ENCODE results near the gene PLXNB1.
A peak's percentile ranks its signal among the peaks of the same experiment; 100 is the strongest.
"Not testable (repeated sequence)": the region's sequence is repeated elsewhere in the genome, so short reads cannot be mapped to it uniquely, and the experiment has no call there.

PLXNB1 gene

GRCh38 chr3:48465531-48466378 lies 35.9 kb upstream of the PLXNB1 start:
- DNase-seq (ENCODE audit: low read depth in 3 of 3), result peak; percentile 66 to 70 (median 70)

DNA sequence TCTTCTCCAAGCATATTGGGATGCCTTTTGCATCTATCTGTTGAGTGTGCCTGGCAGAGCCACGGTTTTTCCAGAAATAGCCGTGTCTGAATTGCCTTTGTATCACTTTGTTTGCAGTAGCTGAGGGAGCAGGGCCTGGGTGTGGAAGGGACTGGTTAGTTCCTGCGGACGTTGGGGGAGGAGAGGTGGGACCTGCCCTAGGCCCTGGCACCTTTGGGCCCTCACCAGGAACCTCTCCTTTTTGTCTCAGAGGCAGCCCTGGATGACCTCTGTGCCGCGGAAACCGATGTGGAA lies 35.3 kb upstream of the PLXNB1 start:
- DNase-seq (ENCODE audit: low read depth in 3 of 3), result no peak

DNA sequence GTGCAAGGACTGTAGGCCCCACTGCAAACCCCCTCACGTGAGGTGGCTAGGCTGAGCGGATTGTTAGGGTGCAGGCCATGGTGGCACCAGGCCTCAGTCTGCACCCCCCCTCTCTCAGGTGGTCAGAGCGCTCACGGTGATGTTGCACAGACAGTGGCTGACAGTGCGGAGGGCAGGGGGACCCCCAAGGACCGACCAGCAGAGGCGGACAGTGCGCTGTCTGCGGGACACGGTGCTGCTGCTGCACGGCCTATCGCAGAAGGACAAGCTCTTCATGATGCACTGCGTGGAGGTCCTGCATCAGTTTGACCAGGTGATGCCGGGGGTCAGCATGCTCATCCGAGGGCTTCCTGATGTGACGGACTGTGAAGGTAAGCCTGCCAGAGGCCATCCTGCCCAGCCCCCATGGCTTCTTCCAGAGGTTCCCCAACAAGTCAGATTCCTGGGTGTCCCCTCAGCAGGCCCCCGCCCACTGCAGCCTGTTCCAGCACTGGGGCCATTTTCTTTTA lies 34.9 kb upstream of the PLXNB1 start:
- no peak for DNase-seq (ENCODE audit: low read depth in 3 of 3)

DNA sequence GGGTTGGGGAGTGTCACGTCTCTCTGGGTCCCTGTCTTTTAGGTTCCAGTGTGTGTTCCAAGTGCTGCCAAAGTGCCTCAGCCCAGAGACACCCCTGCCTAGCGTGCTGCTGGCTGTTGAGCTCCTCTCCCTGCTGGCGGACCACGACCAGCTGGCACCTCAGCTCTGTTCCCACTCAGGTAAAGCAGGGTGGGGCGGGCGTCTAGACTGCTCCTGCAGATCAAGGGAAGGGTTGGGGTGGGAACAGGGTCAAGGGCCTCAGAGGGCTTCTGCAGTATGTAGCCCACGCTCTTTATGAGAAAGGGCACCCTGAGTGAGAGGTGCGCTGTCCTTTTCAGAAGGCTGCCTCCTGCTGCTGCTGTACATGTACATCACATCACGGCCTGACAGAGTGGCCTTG lies 33.8 kb upstream of the PLXNB1 start:
- no peak for DNase-seq (ENCODE audit: low read depth in 3 of 3)

DNA sequence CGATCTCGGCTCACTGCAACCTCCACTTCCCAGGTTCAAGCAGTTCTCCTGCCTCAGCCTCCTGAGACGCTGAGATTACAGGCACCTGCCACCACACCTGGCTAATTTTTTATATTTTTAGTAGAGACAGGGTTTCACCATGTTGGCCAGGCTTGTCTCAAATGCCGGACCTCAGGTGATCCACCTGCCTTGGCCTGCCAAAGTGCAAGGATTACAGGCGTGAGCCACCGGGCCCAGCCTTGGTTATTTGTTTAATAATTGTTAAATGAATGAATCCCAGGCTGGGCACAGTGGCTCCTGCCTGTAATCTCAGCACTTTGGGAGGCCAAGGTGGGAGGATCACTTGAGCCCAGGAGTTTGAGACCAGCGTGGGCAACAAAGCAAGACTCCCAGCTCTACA lies 31.9 kb upstream of the PLXNB1 start:
- DNase-seq (ENCODE audit: low read depth in 3 of 3), result not testable (repeated sequence)

DNA sequence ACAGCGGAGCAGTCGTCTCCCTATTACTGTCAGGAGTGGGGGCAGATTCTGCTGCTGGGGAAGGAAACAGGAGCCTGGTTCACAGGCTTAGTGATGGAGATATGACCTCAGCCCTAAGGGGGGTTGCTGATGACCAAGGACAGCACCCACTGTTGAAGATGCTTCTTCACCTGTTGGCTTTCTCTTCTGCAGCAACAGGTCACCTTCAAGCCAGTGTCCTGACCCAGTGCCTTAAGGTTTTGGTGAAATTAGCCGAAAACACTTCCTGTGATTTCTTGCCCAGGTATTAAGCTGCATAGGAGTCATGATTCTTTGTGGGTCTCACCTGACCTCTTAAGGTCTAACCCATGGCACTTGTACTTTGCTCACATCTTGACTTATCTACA lies 30.6 kb upstream of the PLXNB1 start:
- DNase-seq (ENCODE audit: low read depth in 3 of 3), result no peak

GRCh38 chr3:48459773-48460516 lies 30.1 kb upstream of the PLXNB1 start:
- DNase-seq (ENCODE audit: low read depth in 3 of 3), result no peak

GRCh38 chr3:48459331-48459730 lies 29.4 kb upstream of the PLXNB1 start:
- DNase-seq (ENCODE audit: low read depth in 3 of 3), result no peak

GRCh38 chr3:48456456-48456855 lies 26.6 kb upstream of the PLXNB1 start:
- no peak for DNase-seq (ENCODE audit: low read depth in 3 of 3)

- DNase-seq (ENCODE audit: low read depth in 3 of 3), result no peak
Measured at GRCh38 chr3:48451270-48451669, 21.4 kb upstream of the PLXNB1 start.

GRCh38 chr3:48446425-48447193 lies 16.7 kb upstream of the PLXNB1 start, which contains the start of gene ATRIP:
Gene ATRIP (plus strand): TSS chr3:48446737. CDS start chr3:48446846, 109 bp downstream.
- DNase-seq (ENCODE audit: low read depth in 3 of 3), result peak; percentile 58 to 74 (median 72)

DNA sequence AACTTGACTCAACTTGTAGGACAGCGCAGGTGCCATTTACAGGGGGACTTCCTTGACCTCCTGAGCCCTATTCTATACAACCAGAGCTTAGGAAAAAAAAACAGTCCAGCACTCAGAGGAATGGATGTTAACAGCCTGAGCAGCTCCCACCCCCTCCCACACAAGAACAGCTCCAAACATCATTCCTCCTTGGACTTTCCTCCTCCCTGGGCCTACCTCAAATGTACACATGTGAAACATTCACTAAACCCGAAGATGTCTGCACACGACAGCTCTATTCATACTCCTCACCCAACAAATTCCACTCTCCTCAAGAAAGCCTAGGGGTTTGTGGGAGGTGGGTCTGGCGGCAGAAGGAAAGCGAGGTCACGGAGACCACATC lies 16.1 kb upstream of the PLXNB1 start:
- DNase-seq (ENCODE audit: low read depth in 3 of 3), result no peak

- DNase-seq (ENCODE audit: low read depth in 3 of 3), result no peak
Measured at GRCh38 chr3:48445277-48445882, 15.5 kb upstream of the PLXNB1 start.

DNA sequence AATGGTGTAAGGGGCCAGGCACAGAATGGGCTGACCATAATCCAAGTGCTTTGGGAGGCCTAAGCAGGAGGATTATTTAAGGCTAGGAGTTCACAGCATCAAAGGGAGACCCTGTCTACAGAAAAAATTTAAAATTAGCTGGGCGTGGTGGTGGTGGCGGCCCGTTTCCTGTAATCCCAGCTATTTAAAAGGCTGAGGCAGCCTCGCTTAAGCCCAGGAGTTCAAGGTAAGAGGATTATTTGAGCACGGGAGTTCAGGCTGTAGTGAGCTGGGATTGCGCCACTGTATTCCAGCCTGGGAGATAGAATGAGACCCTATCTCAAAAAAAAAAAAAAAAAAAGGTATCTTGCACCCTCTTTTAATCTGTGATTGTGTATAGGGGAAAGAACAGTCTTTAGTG lies 12.1 kb upstream of the PLXNB1 start:
- no peak for DNase-seq (ENCODE audit: low read depth in 3 of 3)

DNA sequence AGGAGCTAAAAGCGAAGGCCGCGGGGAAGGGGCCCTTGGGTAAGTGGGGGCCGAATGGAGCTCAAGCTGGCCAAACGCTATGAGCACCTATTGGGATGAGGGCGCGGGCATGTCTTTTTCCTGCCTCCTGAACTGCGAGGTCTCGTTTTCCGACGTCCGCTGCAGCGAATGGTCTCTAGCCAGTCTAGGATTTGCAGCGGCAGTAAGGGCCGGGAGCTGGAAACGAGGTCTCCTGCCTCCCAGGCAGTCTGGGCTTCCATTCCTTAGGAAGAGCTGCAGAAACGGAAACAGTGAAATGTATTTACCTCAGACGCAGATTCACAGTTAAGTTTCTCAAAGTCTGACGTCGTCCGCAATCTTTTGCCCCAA lies 10.7 kb upstream of the PLXNB1 start:
- DNase-seq (ENCODE audit: low read depth in 3 of 3), result no peak

- DNase-seq (ENCODE audit: low read depth in 3 of 3), result peak; percentile 93 to 97 (median 96)
Measured at GRCh38 chr3:48439820-48440589, 10.1 kb upstream of the PLXNB1 start, which contains the start of the genes CCDC51 and TMA7. Gene CCDC51 (minus strand): TSS chr3:48440119. CDS start chr3:48435128, 4,991 bp downstream. Gene TMA7 (plus strand): TSS chr3:48440257. CDS start chr3:48440297, 40 bp downstream.

- DNase-seq (ENCODE audit: low read depth in 3 of 3), result no peak
Measured at GRCh38 chr3:48437812-48438211, 7.9 kb upstream of the PLXNB1 start.

GRCh38 chr3:48436855-48437254 lies 7.0 kb upstream of the PLXNB1 start:
- no peak for DNase-seq (ENCODE audit: low read depth in 3 of 3)

GRCh38 chr3:48436477-48436787 lies 6.5 kb upstream of the PLXNB1 start:
- no peak for DNase-seq (ENCODE audit: low read depth in 3 of 3)

GRCh38 chr3:48435774-48436476 lies 6.0 kb upstream of the PLXNB1 start:
- peak; percentile 64 to 75 (median 73) for DNase-seq (ENCODE audit: low read depth in 3 of 3)
